Liver (tissue), 9 donors: ENCODE data around the gene APPL2. TPM values are rescaled to one million over a fixed set of nuclear protein-coding genes. Genes with fewer than 3 reads are reported as not detected.
A peak's percentile ranks its signal among the peaks of the same experiment; 100 is the strongest.

Source experiments
- DNase-seq: peaks from one replicate; pipeline ENCODE4 v3.0.0-alpha.2; 2017; ENCODE audit warnings: low spot score
- H3K27ac ChIP-seq, 2 donors: one replicate each; pipeline ENCODE4 v1.7.0; 2013; ENCODE audit warnings: inconsistent platforms in 2 of 2, low read length in 2 of 2, control low read depth in 1 of 2, low read depth in 1 of 2, mild to moderate bottlenecking in 1 of 2
- H3K27me3 ChIP-seq, 4 donors: one replicate each; pipeline versions ENCODE4 v1.6.1 to v1.7.0; 2013; ENCODE audit warnings: low read length in 3 of 4, inconsistent platforms in 1 of 4, mild to moderate bottlenecking in 1 of 4, moderate library complexity in 1 of 4; ENCODE audit not compliant: control insufficient read depth in 4 of 4, insufficient read depth in 4 of 4
- H3K36me3 ChIP-seq, 4 donors: one replicate each; pipeline versions ENCODE4 v1.6.1 to v1.7.0; 2013; ENCODE audit warnings: low read length in 3 of 4, mild to moderate bottlenecking in 3 of 4, low read depth in 1 of 4, moderate library complexity in 1 of 4; ENCODE audit not compliant: control insufficient read depth in 4 of 4, insufficient read depth in 3 of 4
- H3K4me1 ChIP-seq, 4 donors: one replicate each; pipeline versions ENCODE4 v1.6.1 to v1.7.0; 2013; ENCODE audit warnings: low read length in 3 of 4, mild to moderate bottlenecking in 3 of 4, moderate library complexity in 1 of 4; ENCODE audit not compliant: control insufficient read depth in 4 of 4, insufficient read depth in 4 of 4
- H3K4me3 ChIP-seq, 3 donors: one replicate each; pipeline versions ENCODE4 v1.6.1 to v1.7.0; 2013; ENCODE audit warnings: low read length in 3 of 3, control low read depth in 1 of 3, low read depth in 1 of 3, mild to moderate bottlenecking in 1 of 3
- H3K9ac ChIP-seq, 2 donors: one replicate each; pipeline ENCODE4 v1.7.0; 2013; ENCODE audit warnings: low read length in 2 of 2, mild to moderate bottlenecking in 2 of 2, moderate library complexity in 2 of 2, control low read depth in 1 of 2, low read depth in 1 of 2
- H3K9me3 ChIP-seq, 4 donors: one replicate each; pipeline versions ENCODE4 v1.6.1 to v1.7.0; 2013; ENCODE audit warnings: low read length in 3 of 4; ENCODE audit not compliant: control insufficient read depth in 4 of 4
- CTCF ChIP-seq: fragments of 150-350 bp; IDR thresholded peaks from 2 replicates; pipeline ENCODE4 v1.5.1; 2017; ENCODE audit warnings: improper control_type of control experiment, low read depth, low read length; ENCODE audit not compliant: missing input control
- EGR1 ChIP-seq, 2 donors: IDR thresholded peaks; 2 replicates each; pipeline ENCODE4 v1.6.1; 2016 to 2018; ENCODE audit warnings: antibody characterized with exemption in 2 of 2, low read depth in 2 of 2
- MAX ChIP-seq: IDR thresholded peaks from 2 replicates; pipeline ENCODE4 v1.6.1; 2016; ENCODE audit warnings: antibody characterized with exemption
- NR2F2 ChIP-seq: IDR thresholded peaks from 2 replicates; pipeline ENCODE4 v1.6.1; 2016; ENCODE audit warnings: antibody characterized with exemption
- RAD21 ChIP-seq, 2 donors: IDR thresholded peaks; 2 replicates each; pipeline ENCODE4 v1.6.1; 2016; ENCODE audit warnings: antibody characterized with exemption in 2 of 2, mild to moderate bottlenecking in 2 of 2
- REST ChIP-seq: IDR thresholded peaks from 2 replicates; pipeline ENCODE4 v1.6.1; 2016; ENCODE audit warnings: antibody characterized with exemption, mild to moderate bottlenecking
- SP1 ChIP-seq: IDR thresholded peaks from 2 replicates; pipeline ENCODE4 v1.6.1; 2018; ENCODE audit warnings: antibody characterized with exemption, mild to moderate bottlenecking
- ZBTB33 ChIP-seq: IDR thresholded peaks from 2 replicates; pipeline ENCODE4 v1.6.1; 2016; ENCODE audit warnings: antibody characterized with exemption
- WGBS: extraction: QIAGEN DNeasy Blood & Tissue Kit; methylation state at CpG from one replicate; pipeline ENCODE4 v1.1.7; 2013; 5-methylcytosine and 5-hydroxymethylcytosine counted together
- polyA plus RNA-seq, 2 donors: library from polyadenylated mRNA; stranded (reverse) in 1 of 2; unstranded in 1 of 2; fragments of 200-250 nt in 1 of 2; fragments of >200 nt in 1 of 2; fragmentation: Nextera tagmentation in 1 of 2; extraction: Ambion mirVana in 1 of 2; gene quantifications; one replicate each; pipeline versions ENCODE4 v1.2.1 to v1.2.3, GENCODE V29; 2013 to 2015
- total RNA-seq, 2 donors: library from RNA; depleted of rRNA; stranded (reverse); fragments of >200 nt; gene quantifications; one replicate each; pipeline ENCODE4 v1.2.3, GENCODE V29; 2014
- donor health status: healthy.
- donor health status: healthy.
- donor health status: healthy.
- donor health status: healthy.
- donor health status: healthy.

APPL2 gene
- total and polyA plus RNA-seq, 4 donors: 7.1 to 21.2 (median 12.7) TPM

GRCh38 chr12:105167346-105167745, 68.6 kb downstream of the APPL2 start:
- no peaks in the 10 kb centered on the region for H3K27me3 ChIP-seq
- peaks cover 5 to 54% (median 39%) of the 10 kb centered on the region in 4 donors for H3K36me3 ChIP-seq

GRCh38 chr12:105166736-105167135, 69.2 kb downstream of the APPL2 start:
- peak in 1 of 2 donors; percentile 17 for TF ChIP-seq RAD21 (IDR thresholded peaks at IDR 0.05)
- no peak for TF ChIP-seq EGR1 (IDR thresholded peaks at IDR 0.05; ENCODE audit: low read depth in 2 of 2)
- H3K4me1 ChIP-seq: no peaks in the 10 kb centered on the region
- no peaks in the 10 kb centered on the region for H3K27me3 ChIP-seq
- no peak overlapping the region for H3K4me3 ChIP-seq
- H3K9ac ChIP-seq: no peak overlapping the region
- no peak overlapping the region for H3K27ac ChIP-seq
- peaks cover 5 to 56% (median 44%) of the 10 kb centered on the region in 4 donors for H3K36me3 ChIP-seq
- H3K9me3 ChIP-seq: no peaks in the 10 kb centered on the region
- DNase-seq: no peak
- WGBS: 39% methylated on average over 1 of the region's 1 CpG

More at GRCh38 chr12:105167346-105167745, 68.6 kb downstream of the APPL2 start:
- H3K4me3 ChIP-seq: no peak overlapping the region
- TF ChIP-seq ZBTB33 (peak; percentile 0), SP1 (no peak)
- no peak overlapping the region for H3K9ac ChIP-seq
- DNase-seq: no peak
- H3K9me3 ChIP-seq: no peaks in the 10 kb centered on the region
- H3K27ac ChIP-seq: no peak overlapping the region
- peaks cover 0 to 5% (median 0%) of the 10 kb centered on the region in 4 donors for H3K4me1 ChIP-seq

GRCh38 chr12:105164068-105164467, 71.9 kb downstream of the APPL2 start:
- H3K27ac ChIP-seq: no peak overlapping the region
- no peaks in the 10 kb centered on the region for H3K9me3 ChIP-seq
- H3K4me1 ChIP-seq: no peaks in the 10 kb centered on the region
- TF ChIP-seq REST (no peak), NR2F2 (no peak), CTCF (no peak), MAX (no peak)
- H3K4me3 ChIP-seq: no peak overlapping the region
- DNase-seq: no peak
- WGBS: 93% methylated on average over 2 of the region's 2 CpGs
- H3K9ac ChIP-seq: no peak overlapping the region
- H3K27me3 ChIP-seq: no peaks in the 10 kb centered on the region
- peaks cover 6 to 54% (median 54%) of the 10 kb centered on the region in 4 donors for H3K36me3 ChIP-seq
